WTC11 (cell line): ENCODE results near the gene RPL18A. TPM values are rescaled to one million over a fixed set of nuclear protein-coding genes. Genes with fewer than 3 reads are reported as not detected.
"Not testable (repeated sequence)": the region's sequence is repeated elsewhere in the genome, so short reads cannot be mapped to it uniquely, and the experiment has no call there.

Experiments used
- ATAC-seq: fragments of 200-7000 bp; cut with Tn5 transposase; 2 replicates; pipeline ENCODE4 v1.10.0; 2021; ENCODE audit warnings: mild to moderate bottlenecking, moderate library complexity
- CTCF ChIA-PET: fragments of 300-600 bp; sonication (Branson Sonifier 250); formaldehyde crosslinking; loops from one replicate; lab custom pipeline; 2021; ENCODE audit warnings: antibody characterized with exemption; lab: Charles Lee
- POLR2A ChIA-PET: fragments of 350-600 bp; sonication (Branson Sonifier 250); formaldehyde crosslinking; loops from one replicate; lab custom pipeline; 2021; ENCODE audit warnings: antibody characterized with exemption; lab: Charles Lee
- DNase-seq: peaks from one replicate; pipeline ENCODE4 v3.0.0; 2021; ENCODE audit warnings: low spot score
- H3K27ac Mint-ChIP-seq: 2 replicates; pipeline ENCODE4 v1.8.0; 2021; ENCODE audit warnings: mixed read lengths
- H3K27me3 Mint-ChIP-seq: 2 replicates; pipeline ENCODE4 v1.8.0; 2021; ENCODE audit warnings: low read depth, mild to moderate bottlenecking, moderate library complexity, mixed read lengths
- H3K36me3 Mint-ChIP-seq: 2 replicates; pipeline ENCODE4 v1.8.0; 2021; ENCODE audit warnings: mixed read lengths
- H3K4me1 Mint-ChIP-seq: 2 replicates; pipeline ENCODE4 v1.8.0; 2022; ENCODE audit warnings: mixed read lengths
- H3K4me3 Mint-ChIP-seq: 2 replicates; pipeline ENCODE4 v1.8.0; 2021; ENCODE audit warnings: mild to moderate bottlenecking, moderate library complexity, mixed read lengths
- H3K9me3 Mint-ChIP-seq: 2 replicates; pipeline ENCODE4 v1.8.0; 2021; ENCODE audit warnings: mixed read lengths
- CREM ChIP-seq: sonication (generic); formaldehyde crosslinking; IDR thresholded peaks from 2 replicates; pipeline ENCODE4 v1.8.1; 2022; ENCODE audit warnings: mild to moderate bottlenecking, missing genetic modification reagents, moderate library complexity
- CTCF ChIP-seq: fragments of 200-600 bp; IDR thresholded peaks from 2 replicates; pipeline ENCODE4 v1.8.0; 2022; ENCODE audit warnings: antibody characterized with exemption
- FOXP4 ChIP-seq: sonication (generic); formaldehyde crosslinking; IDR thresholded peaks from 2 replicates; pipeline ENCODE4 v1.8.0; 2022; ENCODE audit warnings: mild to moderate bottlenecking, missing genetic modification reagents
- GABPB1 ChIP-seq: sonication (generic); formaldehyde crosslinking; IDR thresholded peaks from 2 replicates; pipeline ENCODE4 v1.8.1; 2023; ENCODE audit warnings: mild to moderate bottlenecking, missing genetic modification reagents
- GTF2I ChIP-seq: fragments of 250-450 bp; sonication (Bioruptor Pico); conservative IDR thresholded peaks from 2 replicates; pipeline ENCODE4 v1.4.0; 2021; ENCODE audit warnings: mild to moderate bottlenecking
- MYBL2 ChIP-seq: sonication (generic); formaldehyde crosslinking; IDR thresholded peaks from 2 replicates; pipeline ENCODE4 v1.8.1; 2023; ENCODE audit warnings: mild to moderate bottlenecking, moderate library complexity, missing genetic modification reagents
- NFE2L1 ChIP-seq: sonication (generic); formaldehyde crosslinking; IDR thresholded peaks from 2 replicates; pipeline ENCODE4 v1.8.1; 2023; ENCODE audit warnings: missing genetic modification reagents
- STAT6 ChIP-seq: sonication (generic); formaldehyde crosslinking; conservative IDR thresholded peaks from 2 replicates; pipeline ENCODE4 v1.8.1; 2023; ENCODE audit warnings: mild to moderate bottlenecking, low read depth, missing genetic modification reagents, moderate library complexity
- USF1 ChIP-seq: sonication (generic); formaldehyde crosslinking; IDR thresholded peaks from 2 replicates; pipeline ENCODE4 v1.8.0; 2022; ENCODE audit warnings: mild to moderate bottlenecking, missing genetic modification reagents
- ZNF263 ChIP-seq: sonication (generic); formaldehyde crosslinking; IDR thresholded peaks from 2 replicates; pipeline ENCODE4 v1.8.1; 2022; ENCODE audit warnings: low read depth, mild to moderate bottlenecking, moderate library complexity, missing genetic modification reagents
- ZNF317 ChIP-seq: sonication (generic); formaldehyde crosslinking; IDR thresholded peaks from 2 replicates; pipeline ENCODE4 v1.8.1; 2023; ENCODE audit warnings: low read depth, mild to moderate bottlenecking, moderate library complexity, missing genetic modification reagents, borderline replicate concordance
- ZNF512 ChIP-seq: sonication (generic); formaldehyde crosslinking; IDR thresholded peaks from 2 replicates; pipeline ENCODE4 v1.8.1; 2022; ENCODE audit warnings: missing genetic modification reagents, borderline replicate concordance
- total RNA-seq: library from RNA; stranded (reverse); gene quantifications from 3 replicates; pipeline ENCODE4 v1.2.3, GENCODE V29; 2021

The RPL18A gene
- total RNA-seq, 1 experiment from 2014 or later: 2,950 TPM

- Mint-ChIP-seq H3K27ac (no peak overlapping the region), H3K9me3 (no peaks in the 10 kb centered on the region)
- DNase-seq: no peak
Measured at GRCh38 chr19:17883627-17884410, 24.1 kb downstream of the RPL18A start.

GRCh38 chr19:17886515-17886914 lies 26.8 kb downstream of the RPL18A start:
- CTCF ChIA-PET: no interaction called here
- Mint-ChIP-seq H3K27ac (no peak overlapping the region), H3K9me3 (no peaks in the 10 kb centered on the region), H3K36me3 (no peaks in the 10 kb centered on the region), H3K4me1 (no peaks in the 10 kb centered on the region), H3K27me3 (peaks cover 8% of the 10 kb centered on the region), H3K4me3 (no peak overlapping the region)
- POLR2A ChIA-PET: no interaction called here
- ATAC-seq (no peak), DNase-seq (no peak)
- TF ChIP-seq USF1 (no peak), ZNF317 (no peak), GTF2I (CRISPR knock-in tag) (no peak), CTCF (no peak), MYBL2 (CRISPR knock-in tag) (no peak)

More at GRCh38 chr19:17883627-17884410, 24.1 kb downstream of the RPL18A start:
- ChIA-PET CTCF (no interaction called here), POLR2A (no interaction called here)
- Mint-ChIP-seq H3K4me1 (no peaks in the 10 kb centered on the region), H3K4me3 (no peak overlapping the region), H3K27me3 (no peaks in the 10 kb centered on the region; the same call in 1 of the 2 replicates), H3K36me3 (no peaks in the 10 kb centered on the region)
- ATAC-seq: no peak
- TF ChIP-seq GTF2I (CRISPR knock-in tag) (peak; percentile 67; the same call in 1 of the 2 replicates), CREM (no peak), NFE2L1 (CRISPR knock-in tag) (no peak)

GRCh38 chr19:17887221-17887620 lies 27.5 kb downstream of the RPL18A start:
- ATAC-seq, H3K4me3 Mint-ChIP-seq, H3K4me1 Mint-ChIP-seq, H3K36me3 Mint-ChIP-seq, H3K27ac Mint-ChIP-seq, DNase-seq, H3K9me3 Mint-ChIP-seq: not testable (repeated sequence)
- peaks cover 13% of the 10 kb centered on the region for H3K27me3 Mint-ChIP-seq
- ChIA-PET POLR2A (interaction anchor here (0.7 kb wide), 1 partner anchor 20 kb away, joined by 5 read pairs; no protein-coding TSS in a partner anchor), CTCF (interaction anchor here (0.7 kb wide), 1 partner anchor 1419 kb away, joined by 3 read pairs; no protein-coding TSS in a partner anchor)

- no peak overlapping the region for H3K27ac Mint-ChIP-seq
- H3K4me1 Mint-ChIP-seq: peaks cover 4% of the 10 kb centered on the region; the same call in 1 of the 2 replicates
- CTCF ChIA-PET: interaction anchor here (1.0 kb wide), 1 partner anchor 16 kb away, joined by 3 read pairs; the partner anchor contains the start of gene SLC5A5
- no peaks in the 10 kb centered on the region for H3K9me3 Mint-ChIP-seq
- H3K4me3 Mint-ChIP-seq: no peak overlapping the region
- H3K36me3 Mint-ChIP-seq: no peaks in the 10 kb centered on the region
- ATAC-seq: no peak
- H3K27me3 Mint-ChIP-seq: peaks cover 16% of the 10 kb centered on the region
- no peak for TF ChIP-seq ZNF263 (CRISPR knock-in tag)
- no peak for TF ChIP-seq FOXP4 (CRISPR knock-in tag)
- TF ChIP-seq GABPB1 (CRISPR knock-in tag): no peak
- no peak for TF ChIP-seq STAT6 (CRISPR knock-in tag)
- TF ChIP-seq ZNF512: no peak
- TF ChIP-seq, all 79 proteins: peak for 0
- POLR2A ChIA-PET: no interaction called here
- no peak for DNase-seq
Measured at GRCh38 chr19:17888260-17888659, 28.6 kb downstream of the RPL18A start.
